ENCODE results near the gene DYRK1A.

DYRK1A gene

DNA sequence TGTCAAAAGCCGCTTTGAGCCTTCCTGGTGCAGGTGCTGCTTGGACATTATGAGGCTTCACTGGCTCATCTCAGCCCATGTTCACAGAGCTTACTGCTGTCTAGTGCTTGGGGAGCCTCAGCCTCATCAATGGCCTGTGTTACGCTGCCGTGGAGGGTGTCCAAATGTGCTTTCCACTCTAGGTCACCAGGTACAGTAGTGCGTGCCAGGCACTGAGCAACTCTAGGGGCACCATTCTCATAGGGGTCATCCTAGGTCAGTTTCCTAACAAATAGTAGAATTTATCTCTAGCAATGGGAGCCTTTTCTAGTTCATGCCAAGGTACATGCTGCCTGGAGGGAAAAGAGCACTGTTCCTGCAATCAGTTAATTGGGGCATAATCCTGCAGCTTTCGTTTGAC lies 193.8 kb downstream of the DYRK1A start:
- no peak overlapping the region for H3K27ac ChIP-seq
- H3K4me1 ChIP-seq: no peaks in the 10 kb centered on the region
- TF ChIP-seq, protein P1, sequence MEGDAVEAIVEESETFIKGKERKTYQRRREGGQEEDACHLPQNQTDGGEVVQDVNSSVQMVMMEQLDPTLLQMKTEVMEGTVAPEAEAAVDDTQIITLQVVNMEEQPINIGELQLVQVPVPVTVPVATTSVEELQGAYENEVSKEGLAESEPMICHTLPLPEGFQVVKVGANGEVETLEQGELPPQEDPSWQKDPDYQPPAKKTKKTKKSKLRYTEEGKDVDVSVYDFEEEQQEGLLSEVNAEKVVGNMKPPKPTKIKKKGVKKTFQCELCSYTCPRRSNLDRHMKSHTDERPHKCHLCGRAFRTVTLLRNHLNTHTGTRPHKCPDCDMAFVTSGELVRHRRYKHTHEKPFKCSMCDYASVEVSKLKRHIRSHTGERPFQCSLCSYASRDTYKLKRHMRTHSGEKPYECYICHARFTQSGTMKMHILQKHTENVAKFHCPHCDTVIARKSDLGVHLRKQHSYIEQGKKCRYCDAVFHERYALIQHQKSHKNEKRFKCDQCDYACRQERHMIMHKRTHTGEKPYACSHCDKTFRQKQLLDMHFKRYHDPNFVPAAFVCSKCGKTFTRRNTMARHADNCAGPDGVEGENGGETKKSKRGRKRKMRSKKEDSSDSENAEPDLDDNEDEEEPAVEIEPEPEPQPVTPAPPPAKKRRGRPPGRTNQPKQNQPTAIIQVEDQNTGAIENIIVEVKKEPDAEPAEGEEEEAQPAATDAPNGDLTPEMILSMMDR (IDR thresholded peaks at IDR 0.05): no peak
- no peaks in the 10 kb centered on the region for H3K36me3 ChIP-seq (ENCODE audit: control insufficient read depth, insufficient read depth, low read length)
- H3K9ac ChIP-seq: no peak overlapping the region
- H3K4me2 ChIP-seq (ENCODE audit: low read length): no peak overlapping the region
- H3K4me3 ChIP-seq (ENCODE audit: low read depth, low read length): no peak overlapping the region
- no peaks in the 10 kb centered on the region for H3K27me3 ChIP-seq (ENCODE audit: control insufficient read depth, insufficient read depth, low read length)
- H2AFZ ChIP-seq: no peak overlapping the region
- no peaks in the 10 kb centered on the region for H3K9me3 ChIP-seq (ENCODE audit: control insufficient read depth, low read length)
- H3K79me2 ChIP-seq: no peaks in the 10 kb centered on the region

DNA sequence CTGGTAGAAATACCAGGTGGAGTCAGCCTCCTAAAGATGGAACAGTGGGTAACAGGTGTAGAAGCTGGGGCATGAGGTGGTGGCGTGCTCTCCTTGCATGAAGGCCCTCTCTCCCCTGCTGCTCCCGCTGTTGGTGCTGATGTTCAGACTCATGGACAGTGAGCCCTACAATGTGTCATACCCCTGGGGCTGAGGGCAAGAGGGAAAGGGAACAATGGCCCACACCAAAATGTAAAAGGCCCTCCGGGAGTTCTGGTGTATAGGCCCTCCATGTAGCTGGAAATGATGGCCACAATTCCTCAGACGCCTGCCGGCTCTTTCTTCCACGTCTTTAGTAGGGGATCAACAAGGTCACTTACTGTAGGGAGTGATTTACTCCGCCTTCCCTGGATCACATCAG lies 194.9 kb downstream of the DYRK1A start:
- Histone ChIP-seq H3K4me1 (no peaks in the 10 kb centered on the region), H3K9me3 (ENCODE audit: control insufficient read depth, low read length) (no peaks in the 10 kb centered on the region), H3K4me3 (ENCODE audit: low read depth, low read length) (no peak overlapping the region), H3K27ac (no peak overlapping the region), H3K79me2 (no peaks in the 10 kb centered on the region), H3K9ac (no peak overlapping the region), H3K27me3 (ENCODE audit: control insufficient read depth, insufficient read depth, low read length) (no peaks in the 10 kb centered on the region), H2AFZ (no peak overlapping the region), H3K36me3 (ENCODE audit: control insufficient read depth, insufficient read depth, low read length) (no peaks in the 10 kb centered on the region), H3K4me2 (ENCODE audit: low read length) (no peak overlapping the region)
- TF ChIP-seq, protein P1 (IDR thresholded peaks at IDR 0.05): no peak

DNA sequence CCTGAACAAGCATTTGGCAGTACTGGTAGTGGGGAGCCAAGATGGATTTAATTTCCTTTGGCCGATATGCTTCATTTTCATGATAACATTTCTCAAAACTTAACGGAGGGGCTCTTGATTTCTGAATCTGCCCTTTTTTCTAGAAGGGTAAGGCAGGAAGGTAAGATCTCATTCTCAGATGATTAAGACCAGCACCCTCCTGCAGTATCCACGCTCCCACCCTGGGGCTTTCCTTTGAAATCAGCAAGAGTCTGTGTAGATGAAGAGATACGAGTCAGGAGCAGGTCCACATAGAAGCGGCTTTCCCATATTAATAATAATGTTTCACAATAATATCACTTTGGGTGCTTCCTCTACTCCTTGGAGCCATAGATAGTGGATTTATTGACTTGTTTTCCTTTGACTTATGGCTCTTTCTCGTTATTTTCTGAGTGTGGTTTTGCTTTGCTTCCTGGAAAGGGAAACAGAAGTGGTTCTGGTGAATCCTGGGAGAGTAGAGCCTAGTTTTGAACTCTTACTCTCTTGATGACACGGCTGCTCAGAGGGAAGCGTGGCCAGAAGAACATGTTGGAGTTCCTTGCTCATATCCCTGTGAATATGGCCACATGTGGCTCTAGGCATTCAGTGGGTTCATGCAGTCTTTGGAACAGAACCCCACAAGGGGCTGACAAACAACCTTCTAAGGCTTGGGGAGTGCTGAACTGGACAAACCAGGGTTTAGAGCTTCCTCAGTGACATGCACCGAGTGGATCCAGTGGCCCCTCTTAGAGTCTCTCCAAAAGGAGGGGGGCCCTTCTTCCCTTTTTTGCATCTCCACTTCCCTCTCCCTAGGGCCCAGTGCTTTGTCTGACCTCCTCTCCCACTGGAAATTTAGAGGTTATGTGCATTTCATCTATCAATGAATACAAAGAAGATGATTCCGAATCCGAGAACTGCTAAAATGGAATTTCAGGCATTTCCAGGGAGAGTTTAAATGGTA lies 195.7 kb downstream of the DYRK1A start:
- Histone ChIP-seq H3K27ac (no peak overlapping the region), H2AFZ (no peak overlapping the region), H3K4me1 (no peaks in the 10 kb centered on the region), H3K9ac (no peak overlapping the region), H3K4me2 (ENCODE audit: low read length) (no peak overlapping the region), H3K36me3 (ENCODE audit: control insufficient read depth, insufficient read depth, low read length) (no peaks in the 10 kb centered on the region), H3K9me3 (ENCODE audit: control insufficient read depth, low read length) (no peaks in the 10 kb centered on the region), H3K27me3 (ENCODE audit: control insufficient read depth, insufficient read depth, low read length) (no peaks in the 10 kb centered on the region), H3K4me3 (ENCODE audit: low read depth, low read length) (no peak overlapping the region), H3K79me2 (no peaks in the 10 kb centered on the region)
- TF ChIP-seq, protein P1 (IDR thresholded peaks at IDR 0.05): no peak

DNA sequence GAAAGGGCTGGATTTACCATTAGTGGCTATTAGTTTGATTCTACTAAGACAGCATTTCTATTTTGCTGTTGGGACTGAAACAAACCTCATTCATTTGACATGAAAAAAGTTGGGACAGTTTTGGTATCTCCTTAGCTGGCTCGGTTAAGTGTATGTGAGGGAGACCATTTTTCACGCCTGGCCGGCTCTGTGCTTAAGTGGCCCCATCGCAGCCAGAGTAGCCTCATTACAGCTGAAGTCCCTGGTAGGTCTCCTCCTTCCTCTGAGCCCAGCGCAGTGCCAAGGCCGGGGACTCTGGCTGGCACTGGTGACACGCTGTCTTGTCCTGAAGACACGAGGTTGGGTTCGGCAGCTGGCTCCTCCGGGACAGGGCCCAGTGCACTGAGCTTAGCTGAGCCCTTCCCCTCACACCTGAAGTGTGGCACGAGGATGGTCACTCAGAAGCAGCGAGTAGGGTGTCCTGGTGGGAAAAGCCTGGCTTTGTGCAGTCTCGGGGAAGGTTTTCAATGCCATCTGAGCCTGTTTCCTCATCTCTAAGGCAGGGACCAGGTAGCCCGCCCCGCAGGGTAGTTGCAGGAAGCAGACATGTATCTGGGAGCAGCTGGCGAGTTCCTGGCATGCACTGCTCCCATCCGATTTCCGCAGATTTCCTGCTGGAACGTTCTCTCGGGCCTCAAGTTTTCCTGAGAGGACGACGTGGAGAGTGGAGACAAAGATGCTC lies 196.5 kb downstream of the DYRK1A start:
- no peaks in the 10 kb centered on the region for H3K36me3 ChIP-seq (ENCODE audit: control insufficient read depth, insufficient read depth, low read length)
- TF ChIP-seq, protein P1 (IDR thresholded peaks at IDR 0.05): no peak
- H3K9me3 ChIP-seq (ENCODE audit: control insufficient read depth, low read length): no peaks in the 10 kb centered on the region
- H3K4me2 ChIP-seq (ENCODE audit: low read length): peak overlapping the region; percentile 84
- no peaks in the 10 kb centered on the region for H3K79me2 ChIP-seq
- H2AFZ ChIP-seq: peak overlapping the region; percentile 90
- no peak overlapping the region for H3K9ac ChIP-seq
- no peaks in the 10 kb centered on the region for H3K4me1 ChIP-seq
- peak overlapping the region; percentile 61 for H3K4me3 ChIP-seq (ENCODE audit: low read depth, low read length)
- H3K27me3 ChIP-seq (ENCODE audit: control insufficient read depth, insufficient read depth, low read length): no peaks in the 10 kb centered on the region
- peak overlapping the region; percentile 39 for H3K27ac ChIP-seq

Data from parathyroid adenoma (tissue), 2 donors.